A673 (cell line): Measurements from ENCODE around the gene LTN1. TPM values are rescaled to one million over a fixed set of nuclear protein-coding genes. Genes with fewer than 3 reads are reported as not detected.

Experiments
- BruUV-seq: library from RNA; stranded (reverse); fragments of 400-500 nt; replicated peaks from 2 replicates; lab custom pipeline; 2021; lab: Mats Ljungman, UMichigan
- CTCF ChIA-PET: fragments of 300-600 bp; sonication (Branson Sonifier 250); formaldehyde crosslinking; loops from one replicate; lab custom pipeline; 2022; ENCODE audit warnings: antibody characterized with exemption; lab: Charles Lee
- POLR2A ChIA-PET: fragments of 300-600 bp; sonication (Branson Sonifier 250); formaldehyde crosslinking; loops from one replicate; lab custom pipeline; 2022; ENCODE audit warnings: antibody characterized with exemption; ENCODE audit not compliant: low non-redundant PET; lab: Charles Lee
- DNase-seq: peaks from one replicate; pipeline ENCODE4 v3.0.0-alpha.2; 2015; ENCODE audit warnings: low spot score
- H3K27ac ChIP-seq: fragments of 200-600 bp; sonication (generic); 2 replicates; pipeline ENCODE4 v1.5.1; 2016; ENCODE audit warnings: mixed run types, low read depth, mild to moderate bottlenecking, mixed read lengths, antibody characterized with exemption, low read length; ENCODE audit not compliant: poor library complexity, severe bottlenecking
- H3K27me3 ChIP-seq: fragments of 200-600 bp; sonication (generic); replicated peaks from 2 replicates; pipeline ENCODE4 v1.6.1; 2017; ENCODE audit warnings: mixed run types, low read depth, mild to moderate bottlenecking, mixed read lengths, antibody characterized with exemption, low read length; ENCODE audit not compliant: insufficient read depth, poor library complexity
- H3K36me3 ChIP-seq: fragments of 200-600 bp; sonication (generic); 2 replicates; pipeline ENCODE4 v1.6.1; 2016; ENCODE audit warnings: mixed run types, mild to moderate bottlenecking, mixed read lengths, antibody characterized with exemption, low read length; ENCODE audit not compliant: insufficient read depth, poor library complexity, severe bottlenecking
- H3K4me1 ChIP-seq: fragments of 200-600 bp; sonication (generic); 2 replicates; pipeline ENCODE4 v1.6.1; 2017; ENCODE audit warnings: mixed run types, mild to moderate bottlenecking, mixed read lengths, antibody characterized with exemption, low read length; ENCODE audit not compliant: insufficient read depth, poor library complexity, severe bottlenecking
- H3K4me3 ChIP-seq: fragments of 200-600 bp; sonication (generic); 2 replicates; pipeline ENCODE4 v1.5.1; 2016; ENCODE audit warnings: low read depth, mixed run types, mild to moderate bottlenecking, mixed read lengths, low read length; ENCODE audit not compliant: poor library complexity, severe bottlenecking
- H3K9me3 ChIP-seq: fragments of 200-600 bp; sonication (generic); 2 replicates; pipeline ENCODE4 v1.6.1; 2016; ENCODE audit warnings: mixed run types, low read depth, mild to moderate bottlenecking, mixed read lengths, antibody characterized with exemption, low read length; ENCODE audit not compliant: poor library complexity, severe bottlenecking
- CTCF ChIP-seq: fragments of 300-800, 200-600 bp; sonication (generic); conservative IDR thresholded peaks from 2 replicates; pipeline ENCODE4 v1.5.1; 2017; ENCODE audit warnings: low read depth, mild to moderate bottlenecking, antibody characterized with exemption, low read length, moderate library complexity, mixed read lengths
- EZH2 ChIP-seq: fragments of 200-600 bp; sonication (generic); IDR thresholded peaks from 2 replicates; pipeline ENCODE4 v1.6.1; 2017; ENCODE audit warnings: borderline replicate concordance, low read depth, mild to moderate bottlenecking, mixed read lengths, antibody characterized with exemption, low read length; ENCODE audit not compliant: poor library complexity, severe bottlenecking
- intact Hi-C: fragments of 100-400 bp; cut with micrococcal nuclease; formaldehyde crosslinking; loops from one replicate; pipeline ENCODE4 v1.10.0; 2022; ENCODE audit not compliant: unreplicated experiment
- total RNA-seq: library from RNA; stranded (reverse); gene quantifications from 2 replicates; pipeline ENCODE4 v1.2.3, GENCODE V29; 2021

The LTN1 gene
- total RNA-seq, 1 experiment from 2014 or later, result 25.3 TPM

GRCh38 chr21:28961927-28962326 lies 30.8 kb downstream of the LTN1 start:
- ChIA-PET CTCF (no interaction called here), POLR2A (no interaction called here)
- Histone ChIP-seq H3K36me3 (peaks cover 28% of the 10 kb centered on the region), H3K4me3 (no peak overlapping the region), H3K9me3 (no peaks in the 10 kb centered on the region), H3K4me1 (no peaks in the 10 kb centered on the region), H3K27me3 (no peaks in the 10 kb centered on the region), H3K27ac (no peak overlapping the region)
- DNase-seq, result no peak
- TF ChIP-seq CTCF, result no peak
- no peak for TF ChIP-seq EZH2
- no TSS peak for BruUV-seq
- intact Hi-C loops, result no loop called here

GRCh38 chr21:28960245-28960644 lies 32.4 kb downstream of the LTN1 start:
- CTCF ChIA-PET, result interaction anchor here (0.7 kb wide), 1 partner anchor 22 kb away, joined by 4 read pairs; no protein-coding TSS in a partner anchor
- Histone ChIP-seq H3K4me3 (no peak overlapping the region), H3K36me3 (peaks cover 12% of the 10 kb centered on the region), H3K4me1 (no peaks in the 10 kb centered on the region), H3K27ac (no peak overlapping the region), H3K27me3 (no peaks in the 10 kb centered on the region), H3K9me3 (no peaks in the 10 kb centered on the region)
- TF ChIP-seq CTCF, result no peak
- TF ChIP-seq EZH2, result no peak
- POLR2A ChIA-PET, result no interaction called here
- intact Hi-C loops, result no loop called here
- BruUV-seq, result no TSS peak
- DNase-seq, result no peak

- no TSS peak for BruUV-seq
Measured at GRCh38 chr21:28959367-28960099, 33.1 kb downstream of the LTN1 start.

More at GRCh38 chr21:28959367-28960099, 33.1 kb downstream of the LTN1 start:
- POLR2A ChIA-PET, result no interaction called here
- H3K9me3 ChIP-seq, result no peaks in the 10 kb centered on the region
- no peak overlapping the region for H3K27ac ChIP-seq
- TF ChIP-seq EZH2 (no peak), CTCF (no peak)
- H3K4me3 ChIP-seq, result no peak overlapping the region
- intact Hi-C loops, result no loop called here
- CTCF ChIA-PET, result interaction anchor here (0.6 to 0.7 kb wide), 2 partner anchors 22 to 386 kb away, joined by 4 read pairs; no protein-coding TSS in a partner anchor
- peaks cover 5% of the 10 kb centered on the region for H3K36me3 ChIP-seq
- H3K4me1 ChIP-seq, result no peaks in the 10 kb centered on the region
- no peaks in the 10 kb centered on the region for H3K27me3 ChIP-seq
- peak; percentile 9 for DNase-seq
